Measurements from ENCODE around the gene NT5C2.
"Not testable (repeated sequence)": the region's sequence is repeated elsewhere in the genome, so short reads cannot be mapped to it uniquely, and the experiment has no call there.

NT5C2 gene

GRCh38 chr10:103193107-103193819 lies at the start of gene NT5C2:
Gene NT5C2, minus strand, starts transcription at chr10:103193272. Its CDS starts 18,314 bp downstream, at chr10:103174958.
- DNase-seq (ENCODE audit: low read depth in 2 of 2) = peak; percentile 53 to 60

- DNase-seq (ENCODE audit: low read depth in 2 of 2) = no peak
These were observed 48.4 kb upstream of the NT5C2 start for GRCh38 chr10:103241262-103242011.

- no peak for DNase-seq (ENCODE audit: low read depth in 2 of 2)
These were observed 45.6 kb upstream of the NT5C2 start for GRCh38 chr10:103238506-103239252.

- DNase-seq (ENCODE audit: low read depth in 2 of 2) = no peak
These were observed 42.7 kb upstream of the NT5C2 start for GRCh38 chr10:103235775-103236174.

- no peak for DNase-seq (ENCODE audit: low read depth in 2 of 2)
These were observed 39.9 kb upstream of the NT5C2 start for GRCh38 chr10:103232772-103233488.

- DNase-seq (ENCODE audit: low read depth in 2 of 2) = no peak
These were observed 39.1 kb upstream of the NT5C2 start for GRCh38 chr10:103232131-103232673.

- no peak for DNase-seq (ENCODE audit: low read depth in 2 of 2)
These were observed 38.0 kb upstream of the NT5C2 start for GRCh38 chr10:103231047-103231551.

GRCh38 chr10:103227416-103227815 lies 34.3 kb upstream of the NT5C2 start:
- no peak for DNase-seq (ENCODE audit: low read depth in 2 of 2)

GRCh38 chr10:103225939-103226338 lies 32.9 kb upstream of the NT5C2 start:
- no peak for DNase-seq (ENCODE audit: low read depth in 2 of 2)

- not testable (repeated sequence) for DNase-seq (ENCODE audit: low read depth in 2 of 2)
These were observed 31.6 kb upstream of the NT5C2 start for GRCh38 chr10:103224721-103225120.

GRCh38 chr10:103224133-103224532 lies 31.1 kb upstream of the NT5C2 start:
- no peak for DNase-seq (ENCODE audit: low read depth in 2 of 2)

GRCh38 chr10:103216362-103216761 lies 23.3 kb upstream of the NT5C2 start:
- DNase-seq (ENCODE audit: low read depth in 2 of 2) = not testable (repeated sequence)

GRCh38 chr10:103215601-103216000 lies 22.5 kb upstream of the NT5C2 start:
- DNase-seq (ENCODE audit: low read depth in 2 of 2) = no peak

- not testable (repeated sequence) for DNase-seq (ENCODE audit: low read depth in 2 of 2)
These were observed 17.2 kb upstream of the NT5C2 start for GRCh38 chr10:103210262-103210661.

- not testable (repeated sequence) for DNase-seq (ENCODE audit: low read depth in 2 of 2)
These were observed 14.6 kb upstream of the NT5C2 start for GRCh38 chr10:103207643-103208042.

GRCh38 chr10:103207141-103207540 lies 14.1 kb upstream of the NT5C2 start:
- DNase-seq (ENCODE audit: low read depth in 2 of 2) = no peak

GRCh38 chr10:103206715-103207114 lies 13.6 kb upstream of the NT5C2 start:
- not testable (repeated sequence) for DNase-seq (ENCODE audit: low read depth in 2 of 2)

GRCh38 chr10:103205401-103205800 lies 12.3 kb upstream of the NT5C2 start:
- not testable (repeated sequence) for DNase-seq (ENCODE audit: low read depth in 2 of 2)

- DNase-seq (ENCODE audit: low read depth in 2 of 2) = no peak
These were observed 11.5 kb upstream of the NT5C2 start for GRCh38 chr10:103204353-103205255.

- no peak for DNase-seq (ENCODE audit: low read depth in 2 of 2)
These were observed 10.4 kb upstream of the NT5C2 start for GRCh38 chr10:103203466-103203865.

Measured in activated CD8-positive, alpha-beta memory T cell treated with anti-CD3 and anti-CD28 coated beads for 4 hours (primary cell).